LNCaP clone FGC (cell line): ENCODE data around the gene ATP13A3.

Experiments used
- DNase-seq: peaks from one replicate; pipeline ENCODE4 v3.0.0-alpha.2; 2011; ENCODE audit warnings: low read depth
- H3K4me3 ChIP-seq: 2 replicates; pipeline ENCODE4 v1.5.1; 2011; ENCODE audit warnings: mild to moderate bottlenecking, low read depth, low read length, control low read depth
- CTCF ChIP-seq: IDR thresholded peaks from 2 replicates; pipeline ENCODE4 v1.5.1; 2012; ENCODE audit warnings: mild to moderate bottlenecking; ENCODE audit not compliant: control insufficient read depth, insufficient read depth; ENCODE audit errors: extremely low read depth

ATP13A3 gene

DNA sequence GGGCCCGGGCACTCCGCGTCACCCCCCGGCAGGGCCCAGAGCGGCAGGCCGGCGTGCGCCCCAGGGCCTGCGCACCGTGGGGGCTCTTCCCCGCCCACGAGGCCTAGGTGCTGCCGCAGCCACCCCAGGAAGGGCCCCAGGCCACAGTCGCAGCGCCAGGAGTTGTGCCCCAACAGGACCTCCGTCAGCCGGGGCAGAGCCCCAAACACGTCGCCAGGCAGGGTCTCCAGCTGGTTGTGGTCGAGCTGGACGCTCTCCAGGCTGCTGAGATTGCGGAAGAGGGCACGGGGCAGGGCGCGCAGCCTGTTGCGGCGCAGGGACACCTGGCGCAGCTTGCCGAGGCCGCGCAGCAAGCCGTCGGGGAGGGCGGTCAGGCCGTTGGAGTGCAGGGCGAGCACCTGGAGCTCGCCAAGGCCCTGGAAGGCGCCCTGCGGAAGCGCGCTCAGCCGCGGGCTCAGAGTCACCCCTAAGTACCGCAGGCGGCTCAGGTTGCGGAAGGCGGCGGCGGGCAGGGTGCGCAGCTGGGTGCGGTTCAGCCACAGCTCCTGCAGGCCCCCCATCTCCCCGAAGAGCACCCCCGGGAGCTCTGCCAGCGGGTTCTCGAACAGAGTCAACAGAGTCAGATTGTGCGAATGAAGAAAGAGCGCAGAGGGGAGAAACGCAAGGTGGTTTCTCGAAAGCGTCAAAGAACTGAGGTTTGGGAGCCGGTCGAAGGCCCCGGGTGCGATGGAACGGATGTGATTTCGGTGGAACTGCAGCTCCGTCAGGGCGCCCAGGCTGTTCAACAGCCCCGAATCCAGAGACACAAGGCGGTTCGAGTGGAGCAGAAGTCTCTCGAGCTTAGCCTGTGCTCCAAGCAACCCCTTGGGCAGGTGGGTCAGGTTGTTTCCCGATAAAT lies 89.7 kb downstream of the ATP13A3 start:
- TF ChIP-seq CTCF = no peak
- no peak for DNase-seq
- no peak overlapping the region for H3K4me3 ChIP-seq

GRCh38 chr3:194396539-194396858 lies 90.3 kb downstream of the ATP13A3 start:
- DNase-seq = no peak
- H3K4me3 ChIP-seq = no peak overlapping the region
- no peak for TF ChIP-seq CTCF

DNA sequence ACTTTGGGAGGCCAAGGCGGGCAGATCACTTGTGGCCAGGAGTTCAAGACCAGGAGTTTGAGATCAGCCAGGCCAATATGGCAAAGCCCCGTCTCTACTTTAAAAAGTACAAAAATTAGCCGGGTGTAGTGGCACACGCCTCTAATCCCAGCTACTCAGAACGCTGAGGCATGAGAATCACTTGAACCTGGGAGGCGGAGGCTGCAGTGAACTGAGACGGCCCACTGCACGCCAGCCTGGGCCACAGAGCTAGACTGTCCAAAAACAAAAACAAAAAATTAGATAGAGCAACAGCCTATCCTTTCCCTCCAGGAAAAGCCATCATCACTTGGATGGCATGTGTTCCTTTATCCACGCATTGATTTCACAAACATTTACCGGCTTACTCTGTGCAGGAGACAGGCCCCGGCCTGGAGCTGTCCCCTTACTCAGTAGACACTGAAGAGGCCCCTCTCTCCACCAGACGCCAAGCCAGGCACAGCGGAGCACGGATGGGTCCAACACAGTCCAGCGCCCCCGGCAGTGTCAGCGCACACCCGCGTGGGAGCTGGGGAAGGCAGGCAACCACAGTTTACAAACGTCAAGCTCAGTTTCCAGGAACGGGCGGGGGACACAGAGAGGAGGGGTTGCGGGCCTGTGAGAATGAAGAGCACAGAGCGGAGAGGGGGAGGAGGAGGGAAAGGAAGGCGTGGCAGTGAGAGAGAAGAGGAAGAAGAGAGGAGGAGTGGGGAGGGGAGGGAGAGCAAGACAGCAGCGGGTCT lies 90.8 kb downstream of the ATP13A3 start:
- H3K4me3 ChIP-seq = no peak overlapping the region
- no peak for TF ChIP-seq CTCF
- DNase-seq = no peak

GRCh38 chr3:194395212-194395611 lies 91.6 kb downstream of the ATP13A3 start:
- no peak for TF ChIP-seq CTCF
- no peak overlapping the region for H3K4me3 ChIP-seq
- DNase-seq = peak; percentile 46

GRCh38 chr3:194392576-194392975 lies 94.2 kb downstream of the ATP13A3 start:
- H3K4me3 ChIP-seq = no peak overlapping the region
- TF ChIP-seq CTCF = no peak
- DNase-seq = no peak

DNA sequence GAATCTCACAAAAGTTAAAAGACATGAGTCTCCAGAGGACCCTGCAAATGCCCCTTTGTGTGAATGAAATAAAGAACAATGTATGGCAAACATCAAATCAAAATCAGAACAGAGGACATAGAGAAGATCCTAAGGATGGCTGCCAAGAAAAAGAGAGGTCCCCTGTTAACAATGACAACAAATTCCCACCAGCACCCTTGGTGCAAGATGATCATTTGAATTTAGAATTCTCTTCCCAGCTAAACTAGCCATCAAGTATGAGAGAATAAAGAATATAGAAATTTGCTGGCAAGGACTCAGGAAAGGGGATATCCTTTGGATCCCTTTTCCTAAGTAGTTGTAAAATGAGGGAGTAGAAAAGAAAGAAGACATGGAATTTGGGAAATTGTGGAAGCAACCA lies 96.0 kb downstream of the ATP13A3 start:
- DNase-seq = no peak
- no peak for TF ChIP-seq CTCF
- no peak overlapping the region for H3K4me3 ChIP-seq
